Measurements from ENCODE around the gene RIC1.
"Not testable (repeated sequence)": the region's sequence is repeated elsewhere in the genome, so short reads cannot be mapped to it uniquely, and the experiment has no call there.

Gene RIC1

DNA sequence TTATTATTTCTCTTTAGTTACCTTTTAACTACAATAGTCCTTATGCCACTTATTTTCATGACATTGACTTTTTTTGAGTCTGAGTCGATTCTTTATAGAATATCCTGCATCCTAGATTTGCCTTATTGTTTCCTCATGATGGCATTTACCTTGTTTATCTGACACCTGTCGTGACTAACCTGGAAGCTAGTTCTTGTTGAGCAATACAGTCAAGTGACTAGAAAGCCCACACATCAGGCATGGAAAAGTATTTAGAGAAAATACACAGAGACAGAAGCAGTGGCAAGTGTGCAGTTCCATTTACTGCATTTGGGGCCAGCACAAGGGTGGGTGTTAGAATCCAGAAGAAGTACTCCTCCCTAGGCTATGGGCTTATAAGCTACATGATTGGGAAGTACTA lies 106.2 kb downstream of the RIC1 start:
- DNase-seq, result no peak

DNA sequence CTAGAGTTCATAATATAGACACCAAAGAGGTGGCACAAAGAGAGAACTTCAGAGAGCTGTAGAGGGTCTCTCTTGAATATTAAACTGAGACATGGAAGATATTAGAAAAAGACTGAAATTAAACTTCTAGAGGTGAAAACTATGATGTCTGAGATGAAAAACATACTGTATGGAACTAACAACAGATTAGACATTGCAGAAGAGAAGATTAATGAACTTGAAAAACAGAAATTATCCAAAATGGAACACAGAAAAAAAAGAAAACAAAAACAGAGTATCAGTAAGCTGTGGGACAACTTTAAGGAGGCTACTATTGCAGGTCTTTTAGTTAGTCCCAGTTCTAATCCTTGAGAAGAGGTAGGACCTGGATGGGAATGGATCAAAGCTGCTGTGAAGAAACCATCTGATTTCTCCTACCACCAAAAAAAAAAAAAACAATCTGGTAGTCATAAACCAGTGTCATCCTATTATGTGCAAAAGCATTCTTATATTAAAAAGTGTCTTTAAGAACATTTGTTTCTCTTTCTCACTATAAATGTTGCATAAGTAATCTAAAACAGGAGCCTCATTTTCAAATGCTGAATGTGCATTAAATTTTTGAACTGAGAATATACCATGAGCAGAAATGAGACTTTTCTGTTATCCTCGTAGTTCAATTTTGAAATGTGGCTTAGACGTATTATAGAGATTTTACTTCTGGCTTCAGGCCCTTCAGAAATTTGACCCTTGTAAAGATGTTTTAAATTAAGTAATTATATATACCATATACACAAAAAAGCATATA lies 107.8 kb downstream of the RIC1 start:
- no peak for DNase-seq

DNA sequence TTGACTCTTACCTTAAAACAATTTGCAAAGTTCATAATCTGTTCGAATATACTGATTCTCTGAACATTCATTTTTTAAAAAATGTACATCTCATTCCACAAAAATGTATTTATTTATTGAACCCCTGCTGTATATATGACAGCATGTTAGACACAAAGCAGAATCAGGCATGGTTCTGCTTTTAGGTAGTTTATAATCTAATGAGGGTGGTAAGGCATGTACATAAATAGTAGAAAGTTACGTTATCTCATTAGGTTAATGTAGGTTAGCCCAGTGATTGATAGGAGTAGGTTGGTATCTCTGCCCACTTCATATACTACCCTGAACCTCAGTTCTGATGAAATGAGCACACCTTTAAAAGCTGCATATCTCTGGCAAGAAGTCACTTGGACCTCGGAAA lies 114.2 kb downstream of the RIC1 start:
- no peak for DNase-seq

DNA sequence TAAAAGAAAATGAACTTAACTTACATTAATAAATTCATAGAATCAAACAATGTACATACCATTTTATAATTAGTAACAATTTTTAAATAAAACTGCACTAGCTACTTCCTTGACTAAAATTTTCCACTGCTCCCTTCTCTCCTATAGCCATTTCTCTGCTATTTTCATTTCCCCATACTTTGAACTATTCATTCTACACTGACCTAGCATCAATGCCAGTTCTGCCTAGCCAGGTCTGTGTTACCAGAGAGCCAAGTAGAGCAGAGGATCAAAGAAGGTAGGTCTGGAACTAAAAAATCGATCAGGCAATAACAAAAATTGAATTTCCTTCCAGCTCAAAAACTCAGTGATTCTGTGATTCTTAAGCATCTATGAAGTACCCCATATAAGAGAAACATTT lies 119.5 kb downstream of the RIC1 start:
- no peak for DNase-seq

DNA sequence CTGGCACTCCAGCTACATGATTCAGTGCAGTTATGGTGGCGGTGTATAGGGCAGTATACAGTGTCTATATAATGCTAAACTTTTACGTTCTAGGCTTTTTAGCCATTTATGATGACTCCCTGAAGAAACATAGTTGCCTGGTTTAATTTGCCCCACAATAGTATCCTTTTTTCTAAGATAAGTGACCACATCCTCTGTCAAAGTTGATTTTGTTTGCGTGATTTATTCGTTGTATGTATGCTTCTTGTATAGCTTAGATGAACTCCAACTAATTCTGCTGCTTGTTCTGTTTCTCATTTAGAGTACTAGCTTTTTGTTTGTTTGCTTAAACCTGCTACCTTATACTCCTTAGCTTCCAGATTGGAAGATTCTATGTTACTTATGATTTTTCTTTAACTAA lies 120.4 kb downstream of the RIC1 start:
- no peak for DNase-seq

DNA sequence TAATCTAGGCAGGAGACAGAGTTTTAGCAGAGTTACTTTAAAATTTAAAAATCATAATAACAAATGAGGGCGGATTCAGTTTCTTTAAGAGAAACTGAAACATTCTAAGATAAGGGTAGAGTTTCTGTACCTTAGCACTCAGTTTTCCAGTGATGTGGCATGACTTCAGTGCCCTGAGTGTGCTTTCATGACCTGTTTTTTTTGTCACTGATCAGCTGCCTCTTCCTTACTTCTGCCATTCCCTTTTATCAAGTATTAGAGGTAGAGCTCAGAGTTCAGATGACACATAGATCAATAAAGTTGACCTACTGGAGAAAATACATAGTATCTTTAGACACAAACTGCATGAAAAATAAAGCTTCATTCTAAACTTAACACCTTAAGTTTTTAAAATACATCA lies 121.7 kb downstream of the RIC1 start:
- no peak for DNase-seq

DNA sequence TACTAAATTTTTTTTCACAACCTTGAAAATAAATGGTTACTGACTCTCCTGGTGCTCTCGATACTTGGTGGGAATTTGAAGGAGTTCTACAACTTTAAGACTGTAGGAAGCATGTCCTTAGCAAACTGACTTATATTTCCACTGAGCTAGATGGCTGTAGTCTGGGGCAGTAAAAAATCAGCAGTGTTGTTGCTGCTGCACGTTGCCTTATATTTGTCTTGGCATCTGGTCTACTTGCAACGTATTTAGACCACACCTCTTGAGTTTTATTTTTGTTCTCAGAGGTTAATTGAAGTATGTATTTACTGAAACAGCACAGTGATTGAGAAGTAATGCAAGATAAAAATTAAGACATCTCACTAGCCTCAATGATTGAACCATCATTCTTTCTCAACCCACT lies 127.7 kb downstream of the RIC1 start:
- no peak for DNase-seq

DNA sequence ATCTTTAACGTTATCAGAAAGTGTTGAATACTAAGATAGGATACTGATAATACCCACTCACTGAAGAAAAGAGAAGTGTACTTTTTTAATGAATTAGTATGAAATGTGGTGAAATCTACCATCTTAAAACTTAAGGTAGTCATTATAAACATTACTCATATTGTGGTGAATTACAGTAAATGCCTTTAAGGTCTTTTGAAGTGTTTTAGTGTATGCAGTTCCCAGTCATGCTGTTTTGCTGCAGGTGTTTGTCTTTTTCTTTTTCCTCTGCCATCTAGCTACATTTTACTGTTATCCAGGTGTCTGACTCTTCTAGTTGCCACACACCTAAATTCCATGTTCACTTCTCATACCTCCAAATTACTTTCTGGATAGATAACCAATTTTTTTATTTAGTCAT lies 131.4 kb downstream of the RIC1 start:
- no peak for DNase-seq

DNA sequence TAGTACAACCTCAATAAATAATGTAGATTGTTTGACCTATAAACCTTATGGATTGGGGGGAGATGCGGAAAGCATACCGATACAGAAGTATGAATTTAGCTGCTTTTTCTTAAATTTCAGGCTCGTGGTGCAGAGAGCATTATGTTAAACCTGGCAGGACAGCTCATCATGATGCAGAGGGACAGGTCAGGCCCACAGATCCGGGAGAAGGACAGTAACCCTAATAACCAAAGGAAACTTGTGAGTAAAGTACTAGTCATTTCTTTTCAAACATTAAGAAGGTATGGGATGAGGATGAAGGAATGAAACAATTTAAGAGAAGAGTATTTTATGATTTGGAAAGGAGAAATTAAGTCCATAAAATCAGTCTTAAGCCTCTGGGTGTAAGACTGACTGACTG lies 133.5 kb downstream of the RIC1 start:
- no peak for DNase-seq

DNA sequence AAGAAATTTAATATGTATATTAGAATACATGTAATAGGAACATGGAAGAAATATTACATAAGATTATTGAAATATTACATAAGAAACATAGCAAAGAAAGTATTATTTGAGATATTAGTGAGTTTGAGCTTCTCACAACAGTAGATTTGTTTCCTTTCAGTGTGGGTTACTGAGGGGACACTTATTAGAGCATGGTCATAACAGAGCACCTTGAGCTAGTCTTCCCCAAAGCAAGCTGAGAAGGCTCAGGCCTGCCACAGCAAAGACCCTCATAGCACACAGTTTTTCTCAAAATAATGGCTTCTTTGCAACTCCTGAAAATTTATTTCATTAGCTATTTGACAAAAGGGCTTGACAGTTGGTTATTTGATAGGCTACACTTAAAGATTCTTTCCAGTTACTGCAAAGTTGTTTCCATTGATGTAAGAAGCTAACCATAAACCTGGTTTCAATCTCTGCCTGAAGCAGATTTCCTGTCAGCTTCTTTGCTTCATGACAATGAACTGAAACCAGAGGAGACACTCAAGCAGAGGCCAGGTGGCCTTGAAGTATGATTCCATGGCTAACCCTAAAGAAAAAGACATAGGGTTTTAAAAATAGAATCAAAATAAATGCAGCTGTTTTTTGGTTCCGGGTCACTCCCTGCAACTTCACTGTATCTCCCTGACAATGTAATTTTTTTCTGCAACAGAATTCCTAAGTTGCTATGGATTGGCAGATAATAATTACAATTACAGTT lies 135.4 kb downstream of the RIC1 start:
- no peak for DNase-seq

DNA sequence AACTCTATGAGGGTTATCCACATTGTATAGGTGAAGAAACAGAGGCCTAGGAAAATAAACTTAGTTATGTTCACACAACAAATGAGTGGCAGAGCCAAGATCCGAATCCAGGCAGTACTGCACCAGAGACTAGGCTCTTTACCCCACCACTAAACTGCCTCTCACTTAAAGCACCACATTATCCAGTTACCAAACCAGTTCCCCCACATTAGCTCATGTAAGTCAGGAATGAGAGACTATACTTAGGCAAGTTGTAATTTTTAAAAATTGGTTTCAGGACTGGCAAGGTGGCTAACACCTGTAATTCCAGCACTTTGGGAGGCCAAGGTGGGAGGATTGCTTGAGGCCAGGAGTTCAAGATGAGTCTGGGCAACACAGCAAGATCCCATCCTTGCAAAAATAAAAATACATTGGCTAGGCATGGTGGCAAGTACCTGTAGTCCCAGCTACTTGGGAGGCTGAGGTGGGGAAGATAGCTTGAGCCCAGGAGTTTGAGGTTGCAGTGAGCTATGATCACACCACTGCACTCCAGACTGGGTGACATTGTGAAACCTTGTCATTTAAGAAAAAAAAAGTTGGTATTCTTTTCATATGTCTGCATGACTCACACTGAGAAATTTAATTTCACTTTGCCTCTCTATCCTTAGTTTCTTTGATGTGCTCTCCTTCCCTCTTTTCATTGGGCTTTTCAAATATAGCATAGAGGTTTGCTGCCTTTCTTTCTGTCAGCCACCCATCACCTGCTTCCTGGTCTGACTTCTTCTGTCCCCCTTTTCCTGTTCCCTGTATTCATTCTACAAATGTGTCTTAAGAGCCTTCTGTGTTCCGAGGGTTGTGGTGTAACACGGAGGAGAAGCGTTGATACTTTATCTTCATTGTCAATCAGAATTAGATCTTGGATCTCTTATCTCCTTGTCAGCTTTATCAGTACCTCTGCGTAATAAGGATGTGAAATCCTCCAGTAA lies 139.3 kb downstream of the RIC1 start:
- DNase-seq, result no peak

DNA sequence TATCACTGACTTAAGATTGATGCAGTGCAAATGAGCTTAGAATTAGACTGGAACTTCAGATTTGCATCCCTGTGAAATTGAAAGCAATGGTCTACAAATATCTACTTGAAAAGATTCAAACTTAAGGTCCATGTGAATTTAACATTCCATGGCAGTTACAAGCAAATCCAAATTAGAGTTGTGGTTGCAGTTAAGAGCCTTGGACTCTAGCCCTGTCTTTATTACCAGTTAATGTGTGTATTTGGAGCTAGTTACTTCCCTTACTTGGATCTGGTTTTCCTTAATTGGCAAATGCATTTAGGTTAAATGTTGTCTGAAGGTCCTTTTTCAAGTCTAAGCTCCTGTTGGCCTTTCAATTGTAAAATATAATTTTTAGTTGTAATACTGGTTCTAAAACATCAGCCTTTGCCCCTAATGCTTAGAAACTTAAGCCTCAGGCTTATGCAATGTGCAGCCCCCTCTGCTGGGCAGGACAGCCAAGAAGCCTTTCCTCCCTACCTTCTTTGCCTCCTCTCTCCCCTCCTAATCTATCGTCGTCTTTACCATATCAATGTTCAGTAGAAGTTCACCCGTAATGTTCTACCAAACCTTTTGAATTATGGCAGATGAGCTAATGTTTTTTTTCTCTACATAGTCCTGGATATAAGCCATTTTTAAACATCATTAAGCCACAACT lies 144.6 kb downstream of the RIC1 start:
- peak; percentile 9 for DNase-seq

DNA sequence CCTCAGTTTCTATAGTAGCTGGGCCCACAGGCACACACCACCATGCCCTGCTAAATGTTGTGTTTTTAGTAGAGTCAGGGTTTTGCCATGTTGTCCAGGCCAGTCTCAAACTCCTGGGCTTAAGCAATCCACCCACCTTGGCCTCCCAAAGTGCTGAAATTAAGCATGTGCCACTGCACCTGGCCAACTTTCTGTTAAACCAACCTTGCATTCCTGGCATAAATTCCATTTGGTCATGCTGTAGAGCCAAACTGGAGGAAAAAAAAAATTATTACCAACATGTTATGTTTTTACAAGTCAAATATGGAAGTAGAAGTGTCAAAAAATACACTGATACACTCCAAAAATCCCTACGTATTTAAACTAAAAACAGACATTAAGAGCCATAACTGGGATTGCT lies 149.9 kb downstream of the RIC1 start:
- DNase-seq, result no peak

DNA sequence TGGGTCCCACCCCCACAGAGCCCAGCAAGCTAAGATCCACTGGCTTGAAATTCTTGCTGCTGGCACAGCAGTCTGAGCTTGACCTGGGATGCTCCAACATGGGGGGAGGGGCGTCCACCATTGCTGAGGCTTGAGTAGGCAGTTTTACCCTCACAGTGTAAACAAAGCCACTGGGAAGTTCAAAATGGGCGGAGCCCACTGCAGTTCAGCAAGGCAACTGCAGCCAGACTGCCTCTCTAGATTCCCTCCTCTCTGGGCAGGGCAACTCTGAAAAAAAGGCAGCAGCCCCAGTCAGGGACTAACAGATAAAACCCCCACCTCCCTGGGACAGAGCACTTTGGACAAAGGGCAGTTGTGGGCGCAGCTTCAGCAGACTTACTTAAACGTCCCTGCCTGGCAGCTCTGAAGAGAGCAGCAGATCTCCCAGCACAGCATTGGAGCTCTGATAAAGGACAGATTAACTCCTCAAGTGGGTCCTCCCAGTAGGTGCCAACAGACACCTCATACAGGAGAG lies 150.9 kb downstream of the RIC1 start:
- DNase-seq, result not testable (repeated sequence)

DNA sequence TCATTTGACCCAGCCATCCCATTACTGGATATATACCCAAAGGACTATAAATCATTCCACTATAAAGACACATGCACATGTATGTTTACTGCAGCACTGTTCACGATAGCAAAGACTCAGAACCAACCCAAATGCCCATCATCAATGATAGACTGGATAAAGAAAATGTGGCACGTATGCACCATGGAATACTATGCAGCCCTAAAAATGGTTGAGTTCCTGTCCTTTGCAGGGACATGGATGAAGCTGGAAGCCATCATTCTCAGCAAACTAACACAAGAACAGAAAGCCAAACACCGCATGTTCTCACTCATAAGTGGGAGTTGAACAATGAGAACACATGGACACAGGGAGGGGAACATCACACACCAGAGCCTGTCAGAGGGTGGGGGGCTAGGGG lies 154.5 kb downstream of the RIC1 start:
- not testable (repeated sequence) for DNase-seq

DNA sequence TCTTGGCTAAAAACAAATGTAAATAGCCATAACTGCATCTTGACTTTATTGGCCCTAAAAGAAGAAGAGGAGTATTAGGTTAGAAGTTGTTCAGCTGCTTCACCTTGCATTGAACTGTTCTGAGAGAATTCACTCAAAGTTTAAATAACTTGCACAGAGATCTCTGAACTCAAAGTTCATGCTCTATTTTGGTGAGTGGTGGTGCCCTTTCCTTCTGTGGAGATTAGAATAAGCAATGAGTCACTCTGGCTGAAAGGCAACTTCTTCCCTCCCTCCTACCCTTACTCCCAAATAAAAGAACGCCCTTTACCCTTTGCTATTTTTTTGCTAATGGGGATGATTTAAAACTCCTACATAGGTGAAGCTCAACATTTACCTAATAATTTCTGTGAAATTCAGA lies 155.1 kb downstream of the RIC1 start:
- no peak for DNase-seq

DNA sequence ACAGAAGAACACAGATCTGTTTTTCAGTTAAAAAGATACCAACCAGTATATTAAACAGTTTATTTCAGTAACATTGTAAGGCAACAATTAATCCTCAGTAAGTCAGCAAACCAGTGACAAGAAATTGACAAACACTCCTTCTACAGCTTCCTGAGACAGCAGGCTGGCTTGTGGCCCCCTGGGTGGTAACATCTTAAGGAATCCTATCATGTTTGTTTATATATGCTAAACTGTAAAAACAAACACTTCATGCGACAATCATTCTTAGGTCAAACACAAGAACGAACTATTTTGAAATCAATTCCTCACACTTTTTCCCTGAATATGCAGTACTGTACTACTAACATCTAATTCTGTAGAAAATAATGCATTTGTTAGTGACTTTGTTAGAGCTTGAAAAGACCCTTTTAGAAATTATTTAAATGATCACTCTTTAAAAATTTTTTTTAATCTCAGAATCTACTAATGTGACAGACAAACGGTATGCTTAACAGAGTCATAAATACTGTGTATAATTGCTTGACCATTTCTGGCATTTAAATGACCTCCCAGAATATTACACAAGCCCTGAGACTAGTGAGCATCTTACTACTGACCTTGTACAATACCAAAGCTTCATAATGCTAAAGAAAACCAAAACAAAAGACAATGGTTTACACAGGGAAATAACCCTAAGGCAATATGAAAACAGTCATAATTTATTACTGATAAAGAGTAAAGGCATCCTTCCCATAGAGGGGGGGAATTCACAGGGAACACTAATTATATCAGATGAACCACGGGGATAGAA lies 155.8 kb downstream of the RIC1 start:
- DNase-seq, result no peak

DNA sequence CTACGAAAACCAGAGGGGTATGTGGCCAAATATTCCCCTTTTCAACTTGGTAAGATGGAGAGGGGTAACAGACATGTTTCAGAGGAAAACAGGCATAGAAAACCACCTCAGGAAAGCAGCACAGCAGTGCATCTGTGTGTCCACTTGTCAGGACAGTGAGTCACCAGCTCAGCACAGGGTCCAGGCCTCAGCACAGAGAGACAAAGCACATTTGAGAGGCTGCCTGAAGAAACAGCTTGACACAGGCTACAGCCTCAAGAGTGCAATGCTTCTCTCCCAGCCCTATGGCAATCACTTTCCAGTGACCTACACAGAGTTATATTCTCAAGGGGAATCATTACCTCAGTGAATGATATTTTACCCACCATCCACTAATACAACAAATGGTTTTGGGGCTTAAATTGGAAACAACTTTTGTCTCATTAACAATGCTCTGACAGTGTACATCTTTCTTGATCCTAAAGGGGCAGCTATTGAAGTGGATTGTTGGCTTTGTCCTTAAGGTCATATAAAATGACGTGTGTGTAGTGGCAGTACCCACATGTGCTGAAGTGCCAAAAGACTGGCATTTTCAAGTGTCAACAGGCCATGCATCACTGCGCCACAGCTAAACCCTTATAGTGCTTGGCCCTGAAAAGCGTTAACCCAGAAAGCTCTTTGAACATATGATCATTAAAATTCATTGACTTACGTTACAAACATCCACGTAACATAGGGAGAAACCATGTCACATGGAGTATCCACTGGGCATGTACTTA lies 157.6 kb downstream of the RIC1 start:
- DNase-seq, result no peak

DNA sequence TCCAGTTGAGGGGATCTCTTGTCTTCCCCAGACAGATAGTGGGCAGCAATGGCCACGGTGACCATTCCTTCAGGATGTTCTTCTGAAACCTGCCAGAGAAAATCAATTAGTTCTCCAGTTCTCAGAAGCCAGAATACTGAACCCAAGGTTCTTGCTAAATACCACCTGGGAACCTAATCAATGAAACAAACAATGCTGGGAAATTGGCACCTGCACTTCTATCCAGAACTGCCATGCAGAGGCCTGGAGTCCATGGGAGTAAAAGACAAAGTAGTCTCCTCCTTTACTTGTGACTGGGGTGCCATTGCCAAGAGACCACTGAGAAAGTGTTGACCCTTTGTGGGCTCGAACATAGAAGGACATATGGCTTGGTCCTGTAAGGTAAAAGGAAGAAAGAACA lies 158.3 kb downstream of the RIC1 start:
- no peak for DNase-seq

DNA sequence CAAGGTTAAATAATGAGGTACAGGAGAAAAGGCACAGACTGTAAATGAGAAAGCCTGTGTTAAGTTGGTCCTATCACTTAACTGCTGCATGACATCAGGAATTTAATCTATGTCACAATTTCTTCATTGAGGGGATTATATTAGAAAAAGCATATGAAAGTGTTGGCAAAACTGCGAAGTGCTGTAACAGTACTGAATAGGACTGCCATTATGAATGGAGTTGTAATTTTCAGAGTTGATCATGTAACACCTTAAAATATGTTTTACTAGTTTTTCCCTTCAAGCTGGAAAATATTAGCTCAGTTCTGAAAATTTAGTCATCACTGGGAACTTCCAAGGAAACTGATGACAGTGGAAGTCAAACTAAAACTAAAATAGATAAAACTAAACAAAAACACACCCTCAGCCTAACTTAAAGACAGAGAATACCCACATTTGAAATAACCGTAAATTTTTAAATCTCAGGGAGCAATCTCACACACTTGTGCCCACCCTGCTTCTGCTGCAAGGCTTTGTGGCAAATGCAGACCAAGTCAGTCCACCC lies 158.9 kb downstream of the RIC1 start:
- DNase-seq, result no peak

DNA sequence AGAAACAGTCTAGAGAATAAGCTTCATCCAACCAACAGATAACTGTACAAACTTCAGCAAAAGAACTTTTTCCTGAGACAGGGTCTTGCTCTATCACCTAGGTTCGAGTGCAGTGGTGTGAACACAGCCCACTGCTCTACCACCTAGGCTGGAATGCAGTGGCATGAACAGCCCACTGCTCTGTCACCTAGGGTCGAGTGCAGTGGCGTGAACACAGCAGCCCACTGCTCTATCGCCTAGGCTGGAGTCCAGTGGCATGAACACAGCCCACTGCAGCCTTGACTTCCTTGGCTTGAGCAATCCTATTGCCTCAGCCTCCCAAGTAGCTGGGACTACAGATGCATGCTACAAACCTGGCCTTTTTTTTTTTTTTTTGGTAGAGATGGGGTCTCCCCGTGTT lies 160.6 kb downstream of the RIC1 start:
- no peak for DNase-seq
